Measurements from ENCODE around the gene PPM1H. TPM values are rescaled to one million over a fixed set of nuclear protein-coding genes. Genes with fewer than 3 reads are reported as not detected.

Gene PPM1H
- polyA plus RNA-seq, 1 experiment = 2.3 TPM

DNA sequence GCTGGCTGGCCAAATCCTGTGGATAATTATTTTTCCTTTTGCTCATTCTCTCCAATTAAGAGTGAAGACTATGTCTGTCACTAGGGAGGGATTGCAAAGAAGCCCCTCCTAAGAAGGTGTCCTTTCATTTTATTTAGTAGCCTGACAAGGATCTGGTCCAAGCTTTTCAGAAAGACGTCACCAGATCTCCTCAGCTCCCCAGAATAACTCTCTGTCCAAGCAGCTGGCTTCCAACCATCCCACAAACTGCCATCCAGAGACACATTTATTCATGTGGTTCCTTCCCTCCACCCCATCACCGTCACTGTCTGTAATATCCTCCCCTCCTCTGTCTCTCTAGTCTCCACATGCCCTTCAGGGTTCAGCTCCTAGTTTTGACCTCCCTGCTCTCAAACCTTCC is 69.9 kb downstream of the PPM1H start:
- DNase-seq (ENCODE audit: low read depth) = no peak
- TF ChIP-seq, protein P1, sequence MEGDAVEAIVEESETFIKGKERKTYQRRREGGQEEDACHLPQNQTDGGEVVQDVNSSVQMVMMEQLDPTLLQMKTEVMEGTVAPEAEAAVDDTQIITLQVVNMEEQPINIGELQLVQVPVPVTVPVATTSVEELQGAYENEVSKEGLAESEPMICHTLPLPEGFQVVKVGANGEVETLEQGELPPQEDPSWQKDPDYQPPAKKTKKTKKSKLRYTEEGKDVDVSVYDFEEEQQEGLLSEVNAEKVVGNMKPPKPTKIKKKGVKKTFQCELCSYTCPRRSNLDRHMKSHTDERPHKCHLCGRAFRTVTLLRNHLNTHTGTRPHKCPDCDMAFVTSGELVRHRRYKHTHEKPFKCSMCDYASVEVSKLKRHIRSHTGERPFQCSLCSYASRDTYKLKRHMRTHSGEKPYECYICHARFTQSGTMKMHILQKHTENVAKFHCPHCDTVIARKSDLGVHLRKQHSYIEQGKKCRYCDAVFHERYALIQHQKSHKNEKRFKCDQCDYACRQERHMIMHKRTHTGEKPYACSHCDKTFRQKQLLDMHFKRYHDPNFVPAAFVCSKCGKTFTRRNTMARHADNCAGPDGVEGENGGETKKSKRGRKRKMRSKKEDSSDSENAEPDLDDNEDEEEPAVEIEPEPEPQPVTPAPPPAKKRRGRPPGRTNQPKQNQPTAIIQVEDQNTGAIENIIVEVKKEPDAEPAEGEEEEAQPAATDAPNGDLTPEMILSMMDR (IDR thresholded peaks at IDR 0.05; ENCODE audit: insufficient read depth, low read depth, low read length) = no peak
- ChIA-PET CTCF (interaction anchor here (0.9 to 2.5 kb wide), 4 partner anchors 15 to 205 kb away, joined by 3 to 11 read pairs (median 4); partner anchors contain the start of gene PPM1H), POLR2A (interaction anchor here (2.4 kb wide), 1 partner anchor 10 kb away, joined by 11 read pairs; no protein-coding TSS in a partner anchor)
- Histone ChIP-seq H3K4me3 (ENCODE audit: low read depth, low read length) (no peak overlapping the region), H3K36me3 (ENCODE audit: control insufficient read depth, insufficient read depth, low read length) (no peaks in the 10 kb centered on the region), H3K27me3 (ENCODE audit: control insufficient read depth, insufficient read depth, low read length) (no peaks in the 10 kb centered on the region)

DNA sequence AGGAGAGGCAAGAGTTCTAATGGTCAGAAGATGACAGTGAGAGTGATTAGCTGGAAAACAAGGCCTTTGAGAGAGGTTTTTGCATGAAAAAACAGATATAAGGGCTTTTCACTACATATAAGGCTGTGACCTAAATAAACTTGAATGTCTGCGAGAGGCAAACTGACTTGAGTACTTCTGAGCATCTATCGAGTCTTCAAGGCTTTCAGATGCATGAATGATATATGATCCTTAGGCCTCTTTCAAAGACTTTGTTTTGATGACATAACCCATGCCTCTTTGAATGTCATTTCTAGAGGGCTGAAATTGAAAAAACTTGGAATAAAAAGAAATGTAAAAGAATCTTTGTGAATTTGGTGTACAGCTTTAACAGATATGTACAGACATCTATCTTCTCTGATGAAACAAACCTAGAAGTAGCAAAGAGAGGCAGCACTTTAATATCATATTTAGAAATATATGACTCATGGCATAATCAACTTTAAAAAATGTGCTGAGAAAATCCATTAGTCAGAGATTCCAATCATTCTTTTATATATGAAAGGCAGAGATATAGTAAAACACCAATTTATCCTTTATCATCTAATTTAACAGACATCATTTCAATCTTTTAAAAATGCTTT is 72.6 kb downstream of the PPM1H start:
- H3K4me3 ChIP-seq (ENCODE audit: low read depth, low read length) = no peak overlapping the region
- DNase-seq (ENCODE audit: low read depth) = no peak
- TF ChIP-seq, protein P1 (IDR thresholded peaks at IDR 0.05; ENCODE audit: insufficient read depth, low read depth, low read length) = no peak
- no peaks in the 10 kb centered on the region for H3K36me3 ChIP-seq (ENCODE audit: control insufficient read depth, insufficient read depth, low read length)
- ChIA-PET POLR2A (interaction anchor here (0.6 kb wide), 1 partner anchor 14 kb away, joined by 12 read pairs; no protein-coding TSS in a partner anchor), CTCF (interaction anchor here (0.7 to 1.3 kb wide), 3 partner anchors 13 to 48 kb away, joined by 3 to 5 read pairs (median 3); no protein-coding TSS in a partner anchor)
- H3K27me3 ChIP-seq (ENCODE audit: control insufficient read depth, insufficient read depth, low read length) = no peaks in the 10 kb centered on the region

DNA sequence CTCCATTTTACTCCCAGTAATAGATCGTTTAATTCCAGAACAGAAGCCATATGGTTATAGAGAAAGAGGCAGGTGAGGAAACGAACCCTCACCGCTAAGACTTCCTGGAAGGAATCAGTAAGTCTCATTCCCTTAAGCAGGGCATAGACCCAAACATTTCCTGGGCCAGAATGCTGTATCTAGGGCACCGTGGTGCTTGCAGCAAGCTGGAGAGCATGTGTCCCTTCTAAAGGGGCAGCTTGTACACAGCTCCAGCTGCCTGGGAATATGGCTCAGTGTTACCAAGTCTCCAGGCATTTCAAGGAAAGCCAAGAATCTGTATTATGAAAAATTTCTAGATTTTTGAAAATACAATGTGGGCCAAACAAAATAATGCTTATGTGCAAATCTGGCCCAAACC is 73.4 kb downstream of the PPM1H start:
- POLR2A ChIA-PET = interaction anchor here (0.6 kb wide), 1 partner anchor 13 kb away, joined by 12 read pairs; no protein-coding TSS in a partner anchor
- TF ChIP-seq, protein P1 (IDR thresholded peaks at IDR 0.05; ENCODE audit: insufficient read depth, low read depth, low read length) = no peak
- H3K36me3 ChIP-seq (ENCODE audit: control insufficient read depth, insufficient read depth, low read length) = no peaks in the 10 kb centered on the region
- no peak overlapping the region for H3K4me3 ChIP-seq (ENCODE audit: low read depth, low read length)
- CTCF ChIA-PET = interaction anchor here (1.0 to 1.2 kb wide), 2 partner anchors 13 to 14 kb away, joined by 3 read pairs; no protein-coding TSS in a partner anchor
- DNase-seq (ENCODE audit: low read depth) = no peak
- no peaks in the 10 kb centered on the region for H3K27me3 ChIP-seq (ENCODE audit: control insufficient read depth, insufficient read depth, low read length)

DNA sequence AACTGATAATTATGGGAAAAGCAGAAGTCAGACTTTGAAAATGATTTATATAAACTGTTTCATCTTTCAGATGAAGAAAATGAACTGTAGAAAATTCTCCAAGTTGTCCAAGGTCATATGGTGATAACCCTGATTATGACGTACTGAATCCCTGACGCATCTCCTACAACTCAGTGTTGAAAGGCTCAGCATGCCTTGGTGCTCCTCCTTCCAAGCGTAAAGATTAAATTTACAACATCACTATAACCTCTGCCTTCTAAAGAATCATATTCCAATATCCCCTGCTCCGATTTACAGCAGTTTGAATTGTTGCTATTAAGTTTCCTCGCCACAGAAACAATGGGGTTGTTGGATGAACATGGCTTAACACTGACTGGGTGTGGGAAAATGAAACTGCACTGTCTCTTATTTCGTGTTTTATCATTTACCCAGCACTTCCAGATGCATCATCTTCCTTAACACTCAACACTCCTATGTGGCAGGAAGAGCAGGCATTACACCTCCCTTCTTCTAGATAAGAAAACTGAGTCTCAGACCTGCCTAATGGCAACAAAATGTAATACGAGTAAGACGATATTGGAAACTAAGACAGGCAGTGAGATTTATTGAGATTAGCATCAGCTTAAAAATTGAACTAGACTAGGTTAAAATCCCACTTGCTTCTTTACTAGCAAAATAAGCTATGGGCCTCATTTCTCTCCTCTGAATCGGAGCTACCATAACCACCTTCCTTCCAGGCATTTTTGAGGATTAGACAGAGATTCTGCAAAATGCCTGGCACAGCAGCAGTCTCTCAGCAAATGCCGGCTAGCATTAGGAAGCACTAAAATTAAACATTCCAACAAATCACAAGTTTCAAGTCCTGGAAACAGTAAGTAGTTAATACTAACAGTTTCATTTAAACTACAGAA is 74.2 kb downstream of the PPM1H start:
- H3K4me3 ChIP-seq (ENCODE audit: low read depth, low read length) = no peak overlapping the region
- H3K36me3 ChIP-seq (ENCODE audit: control insufficient read depth, insufficient read depth, low read length) = no peaks in the 10 kb centered on the region
- no peaks in the 10 kb centered on the region for H3K27me3 ChIP-seq (ENCODE audit: control insufficient read depth, insufficient read depth, low read length)
- no peak for DNase-seq (ENCODE audit: low read depth)
- POLR2A ChIA-PET = no interaction called here
- TF ChIP-seq, protein P1 (IDR thresholded peaks at IDR 0.05; ENCODE audit: insufficient read depth, low read depth, low read length) = no peak
- CTCF ChIA-PET = interaction anchor here (1.2 to 1.3 kb wide), 2 partner anchors 12 to 48 kb away, joined by 3 read pairs; no protein-coding TSS in a partner anchor

DNA sequence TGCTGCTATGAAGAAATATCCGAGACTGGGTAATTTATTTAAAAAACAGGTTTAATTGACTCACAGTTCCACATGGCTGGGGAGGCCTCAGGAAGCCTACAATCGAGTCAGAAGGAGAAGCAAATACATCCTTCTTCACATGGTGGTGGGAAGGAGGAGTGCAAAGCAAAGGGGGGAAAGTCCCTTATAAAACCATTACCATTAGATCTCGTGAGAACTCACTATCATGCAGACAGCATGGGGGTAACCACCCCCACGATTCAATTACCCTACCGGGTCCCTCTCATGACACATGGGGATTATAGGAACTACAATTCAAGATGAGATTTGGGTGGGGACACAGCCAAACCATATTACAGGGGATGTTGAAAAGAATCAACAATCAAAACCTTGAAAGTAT is 74.9 kb downstream of the PPM1H start:
- ChIA-PET CTCF (interaction anchor here (1.2 to 1.3 kb wide), 3 partner anchors 10 to 48 kb away, joined by 3 to 4 read pairs (median 3); no protein-coding TSS in a partner anchor), POLR2A (interaction anchor here (1.0 kb wide), 1 partner anchor 11 kb away, joined by 24 read pairs; no protein-coding TSS in a partner anchor)
- H3K36me3 ChIP-seq (ENCODE audit: control insufficient read depth, insufficient read depth, low read length) = no peaks in the 10 kb centered on the region
- DNase-seq (ENCODE audit: low read depth) = no peak
- H3K4me3 ChIP-seq (ENCODE audit: low read depth, low read length) = no peak overlapping the region
- no peaks in the 10 kb centered on the region for H3K27me3 ChIP-seq (ENCODE audit: control insufficient read depth, insufficient read depth, low read length)
- TF ChIP-seq, protein P1 (IDR thresholded peaks at IDR 0.05; ENCODE audit: insufficient read depth, low read depth, low read length) = no peak

Data from BJ (cell line).